HG03139 (cell line): Measurements from ENCODE around the gene ARAF.
"Not testable (repeated sequence)": the region's sequence is repeated elsewhere in the genome, so short reads cannot be mapped to it uniquely, and the experiment has no call there.

Experiments used
- ATAC-seq: cut with Tn5 transposase; IDR thresholded peaks from one replicate; pipeline ENCODE4 v1.9.1; 2021; ENCODE audit not compliant: unreplicated experiment

Gene ARAF

GRCh38 chrX:47584714-47585113 is 23.7 kb downstream of the ARAF start:
- no peak for ATAC-seq

- ATAC-seq = no peak
Measured at GRCh38 chrX:47585273-47585672, 24.3 kb downstream of the ARAF start.

GRCh38 chrX:47586043-47586787 is 25.2 kb downstream of the ARAF start:
- no peak for ATAC-seq

GRCh38 chrX:47587091-47587891 is 26.3 kb downstream of the ARAF start:
- no peak for ATAC-seq

GRCh38 chrX:47587906-47588735 is 27.1 kb downstream of the ARAF start:
- ATAC-seq = no peak

- ATAC-seq = no peak
Measured at GRCh38 chrX:47590984-47591383, 30.0 kb downstream of the ARAF start.

- no peak for ATAC-seq
Measured at GRCh38 chrX:47593522-47593921, 32.5 kb downstream of the ARAF start.

- no peak for ATAC-seq
Measured at GRCh38 chrX:47595716-47596251, 34.8 kb downstream of the ARAF start.

- ATAC-seq = no peak
Measured at GRCh38 chrX:47596256-47596655, 35.3 kb downstream of the ARAF start.

GRCh38 chrX:47597222-47597621 is 36.2 kb downstream of the ARAF start:
- ATAC-seq = no peak

GRCh38 chrX:47603125-47603524 is 42.1 kb downstream of the ARAF start:
- not testable (repeated sequence) for ATAC-seq

- no peak for ATAC-seq
Measured at GRCh38 chrX:47605024-47605423, 44.0 kb downstream of the ARAF start.

GRCh38 chrX:47607091-47607490 is 46.1 kb downstream of the ARAF start:
- ATAC-seq = no peak

- no peak for ATAC-seq
Measured at GRCh38 chrX:47608130-47608810, 47.3 kb downstream of the ARAF start.

GRCh38 chrX:47610511-47610910 is 49.5 kb downstream of the ARAF start:
- no peak for ATAC-seq

- ATAC-seq = no peak
Measured at GRCh38 chrX:47611489-47611888, 50.5 kb downstream of the ARAF start.

GRCh38 chrX:47611926-47612325 is 50.9 kb downstream of the ARAF start:
- ATAC-seq = no peak

GRCh38 chrX:47612418-47612817 is 51.4 kb downstream of the ARAF start:
- ATAC-seq = no peak

GRCh38 chrX:47613082-47613481 is 52.1 kb downstream of the ARAF start:
- no peak for ATAC-seq

GRCh38 chrX:47614618-47615017 is 53.6 kb downstream of the ARAF start:
- no peak for ATAC-seq
